Breast epithelium (tissue), 3 donors: ENCODE measurements around the gene LMAN1.

ENCODE experiments used
- CTCF ChIP-seq, 3 donors: fragments of 450-650 bp; IDR thresholded peaks; one replicate each; pipeline ENCODE4 v1.5.1; 2016 to 2017; ENCODE audit warnings: antibody characterized with exemption in 3 of 3, mild to moderate bottlenecking in 3 of 3, moderate library complexity in 3 of 3
- POLR2AphosphoS5 ChIP-seq, 3 donors: sonication (generic); formaldehyde crosslinking; IDR thresholded peaks; one replicate each; pipeline ENCODE4 v1.6.1; 2017; ENCODE audit warnings: antibody characterized with exemption in 3 of 3

GRCh38 chr18:59400407-59400806 is 41.3 kb upstream of the LMAN1 start:
- TF ChIP-seq POLR2AphosphoS5 (IDR thresholded peaks at IDR 0.05): no peak
- no peak for TF ChIP-seq CTCF (IDR thresholded peaks at IDR 0.05)
